Ishikawa (cell line): ENCODE results near the gene IMMP2L.

Source experiments
- CEBPB ChIP-seq: IDR thresholded peaks from 2 replicates; pipeline ENCODE4 v1.6.1; 2012
- CREB1 ChIP-seq: IDR thresholded peaks from 2 replicates; pipeline ENCODE4 v1.6.1; 2012; ENCODE audit warnings: low read depth
- EGR1 ChIP-seq: IDR thresholded peaks from 2 replicates; pipeline ENCODE4 v1.6.1; 2012
- EP300 ChIP-seq: IDR thresholded peaks from 2 replicates; pipeline ENCODE4 v1.6.1; 2012; ENCODE audit warnings: borderline replicate concordance
- FOXM1 ChIP-seq: IDR thresholded peaks from 2 replicates; pipeline ENCODE4 v1.6.1; 2012; ENCODE audit warnings: low read depth, borderline replicate concordance
- NFIC ChIP-seq: IDR thresholded peaks from 2 replicates; pipeline ENCODE4 v1.6.1; 2012
- RAD21 ChIP-seq: IDR thresholded peaks from 2 replicates; pipeline ENCODE4 v1.6.1; 2012; ENCODE audit warnings: low read depth
- TAF1 ChIP-seq: IDR thresholded peaks from 2 replicates; pipeline ENCODE4 v1.6.1; 2012; ENCODE audit warnings: low read depth, mild to moderate bottlenecking
- TCF12 ChIP-seq: IDR thresholded peaks from 2 replicates; pipeline ENCODE4 v1.6.1; 2012; ENCODE audit warnings: low read depth
- TEAD4 ChIP-seq: IDR thresholded peaks from 2 replicates; pipeline ENCODE4 v1.6.1; 2012
- YY1 ChIP-seq: IDR thresholded peaks from 2 replicates; pipeline ENCODE4 v1.6.1; 2012; ENCODE audit warnings: low read depth
- ZBTB7A ChIP-seq: IDR thresholded peaks from 2 replicates; pipeline ENCODE4 v1.6.1; 2012; ENCODE audit warnings: low read depth
- TF ChIP-seq, protein P1 (sequence below): IDR thresholded peaks from 2 replicates; pipeline ENCODE4 v1.6.1; 2012
- TF ChIP-seq, protein P2 (sequence below): IDR thresholded peaks from 2 replicates; pipeline ENCODE4 v1.6.1; 2012
- TF ChIP-seq, protein P3 (sequence below): IDR thresholded peaks from 2 replicates; pipeline ENCODE4 v1.6.1; 2012; ENCODE audit warnings: low read depth, mild to moderate bottlenecking

Gene IMMP2L

DNA sequence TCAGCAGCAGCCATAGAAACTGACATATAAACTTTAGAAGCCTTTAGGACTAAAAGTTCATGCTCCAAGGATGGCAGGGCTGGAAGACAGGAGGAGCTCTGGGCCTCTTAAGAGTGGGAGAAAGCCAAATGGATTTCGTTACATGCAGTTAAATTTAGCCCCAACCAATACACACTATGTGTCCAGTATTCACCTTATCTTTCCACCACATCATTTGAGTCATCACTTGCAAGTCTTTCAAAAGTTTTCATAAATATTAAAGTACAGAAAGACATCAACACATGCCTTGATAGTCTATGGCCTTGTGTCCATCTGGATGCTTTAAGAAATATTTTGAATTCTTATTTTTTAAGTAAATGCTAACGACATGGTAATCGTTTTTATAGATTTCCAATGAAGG, 863.7 kb downstream of the IMMP2L start:
- TF ChIP-seq YY1 (no peak), EGR1 (no peak), TEAD4 (no peak), TAF1 (no peak), CEBPB (no peak), FOXM1 (no peak), TCF12 (no peak), NFIC (no peak), EP300 (no peak)
- TF ChIP-seq, protein P1, sequence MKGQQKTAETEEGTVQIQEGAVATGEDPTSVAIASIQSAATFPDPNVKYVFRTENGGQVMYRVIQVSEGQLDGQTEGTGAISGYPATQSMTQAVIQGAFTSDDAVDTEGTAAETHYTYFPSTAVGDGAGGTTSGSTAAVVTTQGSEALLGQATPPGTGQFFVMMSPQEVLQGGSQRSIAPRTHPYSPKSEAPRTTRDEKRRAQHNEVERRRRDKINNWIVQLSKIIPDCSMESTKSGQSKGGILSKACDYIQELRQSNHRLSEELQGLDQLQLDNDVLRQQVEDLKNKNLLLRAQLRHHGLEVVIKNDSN: no peak
- TF ChIP-seq, protein P2, sequence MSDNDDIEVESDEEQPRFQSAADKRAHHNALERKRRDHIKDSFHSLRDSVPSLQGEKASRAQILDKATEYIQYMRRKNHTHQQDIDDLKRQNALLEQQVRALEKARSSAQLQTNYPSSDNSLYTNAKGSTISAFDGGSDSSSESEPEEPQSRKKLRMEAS: no peak

DNA sequence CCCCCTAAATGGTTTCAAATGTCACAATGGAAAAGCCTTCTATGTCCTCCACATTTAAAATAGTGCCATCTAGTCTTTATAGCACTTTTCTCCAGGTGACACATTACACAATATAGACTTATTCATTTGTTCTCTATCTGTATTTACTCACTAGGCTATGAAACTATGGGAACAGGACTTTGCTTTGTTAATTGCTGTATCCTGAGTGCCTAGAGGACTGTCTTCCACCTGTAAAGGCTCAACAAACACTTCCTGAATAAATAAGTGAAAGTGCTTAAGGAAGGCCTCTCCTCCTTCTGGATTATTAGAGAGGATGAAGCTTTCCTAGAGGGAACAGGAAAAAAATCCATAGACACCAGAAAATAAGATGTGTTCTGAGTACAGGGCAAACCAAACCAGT, 868.9 kb downstream of the IMMP2L start:
- TF ChIP-seq TCF12 (no peak), TAF1 (no peak), NFIC (no peak), TEAD4 (no peak), FOXM1 (no peak)
- TF ChIP-seq, protein P1: no peak
- TF ChIP-seq, protein P2: no peak

DNA sequence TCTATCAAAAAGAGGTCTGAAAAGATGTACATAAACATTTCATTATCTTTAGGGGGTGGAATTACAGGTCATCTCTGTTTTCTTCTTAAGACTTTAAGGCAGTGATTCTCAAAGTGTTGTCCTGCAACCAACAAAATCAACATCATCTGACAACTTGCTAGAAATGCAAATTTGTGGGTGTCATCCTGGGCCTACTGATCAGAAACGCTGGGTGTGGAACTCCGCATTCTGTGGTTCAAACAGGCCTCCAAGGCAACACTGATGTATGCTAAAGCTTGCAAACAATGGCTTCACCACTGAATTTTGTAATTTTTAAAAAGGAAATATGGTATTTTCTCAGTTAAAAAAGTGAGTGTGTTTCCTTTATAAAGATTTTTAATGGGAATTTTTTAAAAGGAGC, 873.4 kb downstream of the IMMP2L start:
- TF ChIP-seq CEBPB (no peak), FOXM1 (no peak), RAD21 (no peak), TAF1 (no peak), EGR1 (no peak), CREB1 (no peak), TCF12 (no peak), EP300 (no peak), NFIC (no peak), TEAD4 (no peak), ZBTB7A (no peak)
- TF ChIP-seq, protein P1: no peak
- TF ChIP-seq, protein P2: no peak
- TF ChIP-seq, protein P3, sequence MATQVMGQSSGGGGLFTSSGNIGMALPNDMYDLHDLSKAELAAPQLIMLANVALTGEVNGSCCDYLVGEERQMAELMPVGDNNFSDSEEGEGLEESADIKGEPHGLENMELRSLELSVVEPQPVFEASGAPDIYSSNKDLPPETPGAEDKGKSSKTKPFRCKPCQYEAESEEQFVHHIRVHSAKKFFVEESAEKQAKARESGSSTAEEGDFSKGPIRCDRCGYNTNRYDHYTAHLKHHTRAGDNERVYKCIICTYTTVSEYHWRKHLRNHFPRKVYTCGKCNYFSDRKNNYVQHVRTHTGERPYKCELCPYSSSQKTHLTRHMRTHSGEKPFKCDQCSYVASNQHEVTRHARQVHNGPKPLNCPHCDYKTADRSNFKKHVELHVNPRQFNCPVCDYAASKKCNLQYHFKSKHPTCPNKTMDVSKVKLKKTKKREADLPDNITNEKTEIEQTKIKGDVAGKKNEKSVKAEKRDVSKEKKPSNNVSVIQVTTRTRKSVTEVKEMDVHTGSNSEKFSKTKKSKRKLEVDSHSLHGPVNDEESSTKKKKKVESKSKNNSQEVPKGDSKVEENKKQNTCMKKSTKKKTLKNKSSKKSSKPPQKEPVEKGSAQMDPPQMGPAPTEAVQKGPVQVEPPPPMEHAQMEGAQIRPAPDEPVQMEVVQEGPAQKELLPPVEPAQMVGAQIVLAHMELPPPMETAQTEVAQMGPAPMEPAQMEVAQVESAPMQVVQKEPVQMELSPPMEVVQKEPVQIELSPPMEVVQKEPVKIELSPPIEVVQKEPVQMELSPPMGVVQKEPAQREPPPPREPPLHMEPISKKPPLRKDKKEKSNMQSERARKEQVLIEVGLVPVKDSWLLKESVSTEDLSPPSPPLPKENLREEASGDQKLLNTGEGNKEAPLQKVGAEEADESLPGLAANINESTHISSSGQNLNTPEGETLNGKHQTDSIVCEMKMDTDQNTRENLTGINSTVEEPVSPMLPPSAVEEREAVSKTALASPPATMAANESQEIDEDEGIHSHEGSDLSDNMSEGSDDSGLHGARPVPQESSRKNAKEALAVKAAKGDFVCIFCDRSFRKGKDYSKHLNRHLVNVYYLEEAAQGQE: no peak

DNA sequence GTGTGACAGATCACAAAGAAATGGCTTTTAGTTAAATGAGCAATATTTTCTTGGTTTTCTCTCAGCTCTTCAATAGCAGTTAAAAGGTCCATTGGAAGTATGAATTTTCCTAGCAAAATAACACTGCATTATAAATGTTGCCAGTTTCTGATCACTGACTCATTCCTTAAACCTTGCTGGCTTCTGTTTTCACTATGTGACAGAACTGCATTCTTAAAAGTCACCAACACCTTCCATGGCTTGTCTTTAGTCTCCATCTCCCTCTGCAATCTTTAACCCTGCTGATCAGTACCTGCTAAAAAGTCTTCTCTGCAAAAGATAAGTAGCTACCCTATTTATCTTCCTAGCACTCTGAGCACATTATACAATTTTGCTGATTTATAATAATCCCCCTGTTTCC, 876.4 kb downstream of the IMMP2L start:
- TF ChIP-seq RAD21 (no peak), EP300 (no peak), CEBPB (no peak), FOXM1 (no peak), ZBTB7A (no peak), YY1 (no peak), TEAD4 (no peak)

DNA sequence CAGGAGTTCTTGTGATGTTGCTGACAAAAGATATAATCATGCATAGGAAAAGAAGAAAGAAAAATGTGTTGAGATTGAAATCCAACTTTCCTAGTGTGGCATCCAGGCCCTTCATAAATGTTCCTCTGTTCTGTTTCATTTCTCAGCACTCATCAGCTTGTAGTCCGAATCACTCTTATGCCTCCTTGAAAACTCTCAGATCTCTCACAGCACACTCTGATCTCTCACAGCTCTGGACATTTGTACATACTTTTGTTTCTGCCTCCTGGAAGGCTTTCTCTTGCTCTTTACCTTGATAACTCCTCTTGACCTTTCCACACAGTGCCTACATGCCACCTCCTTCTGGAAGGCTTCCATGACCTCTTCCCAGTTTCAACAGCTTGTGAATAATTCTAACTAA, 880.4 kb downstream of the IMMP2L start:
- no peak for TF ChIP-seq FOXM1
- no peak for TF ChIP-seq EP300

DNA sequence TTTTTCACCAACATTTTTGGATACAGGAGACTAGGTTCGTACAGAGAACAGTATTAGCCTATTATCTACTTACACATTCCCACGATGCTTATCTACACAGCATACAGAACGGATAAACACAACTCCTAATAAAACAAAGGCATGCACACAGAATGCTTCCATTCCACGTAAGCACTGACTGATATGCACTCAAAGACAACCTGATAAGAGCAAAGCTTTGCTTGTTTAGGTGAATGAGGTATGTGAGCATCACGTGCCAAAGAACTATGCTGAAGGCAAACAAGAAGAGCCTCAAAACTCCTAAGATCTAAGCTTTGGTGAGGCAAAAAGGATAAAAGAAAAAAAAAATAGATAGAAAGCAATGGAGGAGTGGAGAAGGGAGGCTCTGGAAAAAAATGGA, 884.9 kb downstream of the IMMP2L start:
- TF ChIP-seq, protein P1: no peak
- TF ChIP-seq RAD21: no peak
- TF ChIP-seq CEBPB: no peak
- no peak for TF ChIP-seq TAF1
- TF ChIP-seq FOXM1: no peak
- TF ChIP-seq, protein P2: no peak
- no peak for TF ChIP-seq YY1
- no peak for TF ChIP-seq TEAD4
- no peak for TF ChIP-seq ZBTB7A
- no peak for TF ChIP-seq EP300
- no peak for TF ChIP-seq TCF12
- TF ChIP-seq NFIC: no peak
- no peak for TF ChIP-seq CREB1
- TF ChIP-seq, protein P3: no peak
- TF ChIP-seq EGR1: no peak
